ENCODE measurements around the gene NMNAT1. TPM values are rescaled to one million over a fixed set of nuclear protein-coding genes. Genes with fewer than 3 reads are reported as not detected.

The NMNAT1 gene
- total RNA-seq, 1 experiment from 2014 or later: 8.6 TPM

DNA sequence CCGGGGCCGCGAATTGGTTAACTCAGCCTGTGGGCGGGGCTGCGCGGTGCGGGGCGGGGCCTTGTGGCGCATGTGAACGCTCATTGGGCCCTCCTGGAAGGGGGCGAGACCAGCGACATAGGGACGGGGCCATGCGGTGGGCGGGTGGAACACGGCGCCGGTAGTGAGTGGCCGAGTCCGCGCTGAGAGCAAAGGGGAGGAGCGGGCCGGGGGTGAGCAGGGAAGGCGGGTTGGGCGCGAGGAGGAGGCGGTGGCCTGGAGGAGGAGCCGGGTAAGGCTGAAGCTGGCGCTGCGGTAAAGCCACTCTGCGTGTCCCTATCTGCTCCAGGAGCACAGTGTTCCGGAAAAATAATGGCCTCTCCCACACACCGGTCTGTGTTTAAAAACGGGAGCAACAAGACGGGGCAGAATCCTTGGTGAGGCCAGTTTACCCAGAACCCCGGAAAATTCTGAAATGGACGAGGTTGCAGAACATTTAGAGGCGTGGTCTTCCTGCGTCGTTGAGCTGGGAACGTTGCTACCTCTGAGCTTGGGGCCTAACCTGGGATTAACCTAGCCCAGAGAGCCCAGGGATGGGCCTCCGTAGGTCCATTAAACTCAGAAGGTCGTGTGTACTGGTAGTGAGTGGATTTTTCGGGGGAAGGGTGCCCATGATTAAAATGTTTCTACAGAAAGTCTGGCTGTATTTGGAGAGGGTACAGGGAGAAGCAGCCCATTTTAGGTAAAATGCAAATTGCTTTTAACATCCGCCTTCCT is 32.7 kb upstream of the NMNAT1 start (continued):
- TF ChIP-seq, protein P1, sequence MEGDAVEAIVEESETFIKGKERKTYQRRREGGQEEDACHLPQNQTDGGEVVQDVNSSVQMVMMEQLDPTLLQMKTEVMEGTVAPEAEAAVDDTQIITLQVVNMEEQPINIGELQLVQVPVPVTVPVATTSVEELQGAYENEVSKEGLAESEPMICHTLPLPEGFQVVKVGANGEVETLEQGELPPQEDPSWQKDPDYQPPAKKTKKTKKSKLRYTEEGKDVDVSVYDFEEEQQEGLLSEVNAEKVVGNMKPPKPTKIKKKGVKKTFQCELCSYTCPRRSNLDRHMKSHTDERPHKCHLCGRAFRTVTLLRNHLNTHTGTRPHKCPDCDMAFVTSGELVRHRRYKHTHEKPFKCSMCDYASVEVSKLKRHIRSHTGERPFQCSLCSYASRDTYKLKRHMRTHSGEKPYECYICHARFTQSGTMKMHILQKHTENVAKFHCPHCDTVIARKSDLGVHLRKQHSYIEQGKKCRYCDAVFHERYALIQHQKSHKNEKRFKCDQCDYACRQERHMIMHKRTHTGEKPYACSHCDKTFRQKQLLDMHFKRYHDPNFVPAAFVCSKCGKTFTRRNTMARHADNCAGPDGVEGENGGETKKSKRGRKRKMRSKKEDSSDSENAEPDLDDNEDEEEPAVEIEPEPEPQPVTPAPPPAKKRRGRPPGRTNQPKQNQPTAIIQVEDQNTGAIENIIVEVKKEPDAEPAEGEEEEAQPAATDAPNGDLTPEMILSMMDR (IDR thresholded peaks at IDR 0.05 in 2 of 3, conservative IDR thresholded peaks at IDR 0.05 in 1 of 3; ENCODE audit: borderline replicate concordance in 1 of 3, insufficient read depth in 1 of 3, low read depth in 2 of 3, low read length in 2 of 3): no peak
- TF ChIP-seq CEBPB (IDR thresholded peaks at IDR 0.05; ENCODE audit: low read depth) (no peak), RAD21 (IDR thresholded peaks at IDR 0.05; ENCODE audit: low read depth) (no peak), TCF7L2 (IDR thresholded peaks at IDR 0.05; ENCODE audit: borderline replicate concordance, extremely low read depth, insufficient read depth, insufficient read length) (no peak), SP1 (IDR thresholded peaks at IDR 0.05; ENCODE audit: low read depth) (peak; percentile 79)

DNA sequence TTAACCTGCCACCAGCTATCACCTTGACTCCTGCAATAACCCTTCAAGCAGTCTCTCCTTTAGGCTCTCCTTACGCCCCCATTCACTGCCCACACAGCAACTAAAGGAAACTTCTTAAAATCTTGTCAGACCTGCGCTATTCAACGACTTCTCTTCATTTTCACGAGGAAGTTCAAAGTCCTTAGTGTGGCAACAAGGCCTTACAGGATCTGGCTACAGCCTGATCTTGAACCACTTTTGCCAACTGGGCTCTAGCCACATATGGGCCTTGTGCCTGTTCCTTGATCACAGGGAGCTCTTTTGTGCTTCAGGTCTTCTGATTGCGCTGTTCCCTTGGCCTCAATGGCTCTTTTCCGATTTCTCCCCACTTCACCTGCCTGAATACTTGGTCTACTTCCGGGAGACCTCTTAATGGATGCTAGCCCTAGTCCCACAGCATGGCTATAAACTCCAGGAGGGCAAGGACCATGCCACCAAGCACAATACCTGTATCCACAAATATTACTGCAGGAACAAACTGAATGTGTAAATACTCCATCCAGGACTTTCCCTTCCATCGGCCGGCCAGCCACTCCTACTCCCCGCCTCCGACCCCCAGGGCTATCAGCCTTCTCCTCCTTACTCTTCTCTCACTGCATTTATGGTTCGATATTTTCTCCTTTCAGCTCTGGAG is 30.9 kb upstream of the NMNAT1 start:
- POLR2A ChIA-PET: no interaction called here
- no TSS peak for BruUV-seq (replicated peaks)
- intact Hi-C loops (cut with micrococcal nuclease): no loop called here
- TF ChIP-seq FOSL1 (IDR thresholded peaks at IDR 0.05; ENCODE audit: low read depth) (no peak), SP1 (IDR thresholded peaks at IDR 0.05; ENCODE audit: low read depth) (no peak), CBX3 (IDR thresholded peaks at IDR 0.05; ENCODE audit: low read depth) (no peak), RAD21 (IDR thresholded peaks at IDR 0.05; ENCODE audit: low read depth) (no peak), SRF (IDR thresholded peaks at IDR 0.05; ENCODE audit: low read depth) (no peak), TCF7L2 (IDR thresholded peaks at IDR 0.05; ENCODE audit: borderline replicate concordance, extremely low read depth, insufficient read depth, insufficient read length) (no peak), YY1 (IDR thresholded peaks at IDR 0.05; ENCODE audit: extremely low read depth, insufficient replicate concordance, low read depth, low read length) (no peak), ZNF274 (IDR thresholded peaks at IDR 0.05; ENCODE audit: low read depth, low read length) (no peak), SIN3A (IDR thresholded peaks at IDR 0.05; ENCODE audit: low read depth) (no peak), EGR1 (IDR thresholded peaks at IDR 0.05; ENCODE audit: low read depth) (no peak), POLR2AphosphoS5 (IDR thresholded peaks at IDR 0.05; ENCODE audit: low read depth, low read length) (no peak)
- TF ChIP-seq, protein P2, sequence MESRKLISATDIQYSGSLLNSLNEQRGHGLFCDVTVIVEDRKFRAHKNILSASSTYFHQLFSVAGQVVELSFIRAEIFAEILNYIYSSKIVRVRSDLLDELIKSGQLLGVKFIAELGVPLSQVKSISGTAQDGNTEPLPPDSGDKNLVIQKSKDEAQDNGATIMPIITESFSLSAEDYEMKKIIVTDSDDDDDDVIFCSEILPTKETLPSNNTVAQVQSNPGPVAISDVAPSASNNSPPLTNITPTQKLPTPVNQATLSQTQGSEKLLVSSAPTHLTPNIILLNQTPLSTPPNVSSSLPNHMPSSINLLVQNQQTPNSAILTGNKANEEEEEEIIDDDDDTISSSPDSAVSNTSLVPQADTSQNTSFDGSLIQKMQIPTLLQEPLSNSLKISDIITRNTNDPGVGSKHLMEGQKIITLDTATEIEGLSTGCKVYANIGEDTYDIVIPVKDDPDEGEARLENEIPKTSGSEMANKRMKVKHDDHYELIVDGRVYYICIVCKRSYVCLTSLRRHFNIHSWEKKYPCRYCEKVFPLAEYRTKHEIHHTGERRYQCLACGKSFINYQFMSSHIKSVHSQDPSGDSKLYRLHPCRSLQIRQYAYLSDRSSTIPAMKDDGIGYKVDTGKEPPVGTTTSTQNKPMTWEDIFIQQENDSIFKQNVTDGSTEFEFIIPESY (IDR thresholded peaks at IDR 0.05; ENCODE audit: extremely low read depth, insufficient replicate concordance, low read length): no peak
- TF ChIP-seq, protein P1 (IDR thresholded peaks at IDR 0.05 in 2 of 3, conservative IDR thresholded peaks at IDR 0.05 in 1 of 3; ENCODE audit: borderline replicate concordance in 1 of 3, insufficient read depth in 1 of 3, low read depth in 2 of 3, low read length in 2 of 3): no peak
- TF ChIP-seq, protein P3, sequence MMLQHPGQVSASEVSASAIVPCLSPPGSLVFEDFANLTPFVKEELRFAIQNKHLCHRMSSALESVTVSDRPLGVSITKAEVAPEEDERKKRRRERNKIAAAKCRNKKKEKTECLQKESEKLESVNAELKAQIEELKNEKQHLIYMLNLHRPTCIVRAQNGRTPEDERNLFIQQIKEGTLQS (IDR thresholded peaks at IDR 0.05): no peak

More for the DNA sequence above, 30.9 kb upstream of the NMNAT1 start:
- H3K9me2 ChIP-seq (ENCODE audit: insufficient read depth): no peaks in the 10 kb centered on the region
- H4K20me1 ChIP-seq (ENCODE audit: insufficient read depth): no peaks in the 10 kb centered on the region
- no peaks in the 10 kb centered on the region for H3K36me3 ChIP-seq (ENCODE audit: control insufficient read depth in 1 of 2, insufficient read depth in 2 of 2, low read length in 2 of 2)
- H3K9me3 ChIP-seq (ENCODE audit: control insufficient read depth in 1 of 2, insufficient read depth in 1 of 2, low read depth in 1 of 2, low read length in 2 of 2): no peaks in the 10 kb centered on the region
- peaks cover 10 to 21% of the 10 kb centered on the region in 2 experiments for H3K4me1 ChIP-seq (ENCODE audit: control insufficient read depth in 1 of 2, insufficient read depth in 2 of 2, low read length in 2 of 2)
- no peak overlapping the region for H2AFZ ChIP-seq (ENCODE audit: low read depth, low read length, poor library complexity, severe bottlenecking)
- no peak overlapping the region for H3K4me2 ChIP-seq (ENCODE audit: low read length)
- no peak for ATAC-seq
- no peak overlapping the region for H3K4me3 ChIP-seq (replicated peaks in 1 of 2; ENCODE audit: low read depth in 1 of 2, low read length in 2 of 2)
- ChIA-PET CTCF (interaction anchor here (0.6 kb wide), 1 partner anchor 44 kb away, joined by 3 read pairs; no protein-coding TSS in a partner anchor), RAD21 (ENCODE audit: low non-redundant PET in 1 of 2, low total read pairs in 2 of 2, uncharacterized antibody in 2 of 2, unreplicated experiment in 2 of 2) (no interaction called here)
- 0 out of 2 replicates have a peak overlapping the region, but pooled peaks have one; percentile 10 for H3K27ac ChIP-seq (ENCODE audit: low read depth, low read length)
- H3K79me2 ChIP-seq (ENCODE audit: insufficient read depth, low read length): peaks cover 7% of the 10 kb centered on the region; the same call in 1 of the 2 replicates
- no peaks in the 10 kb centered on the region for H3K27me3 ChIP-seq (ENCODE audit: insufficient read depth, low read length)
- DNase-seq (ENCODE audit: low read depth, low spot score): no peak
- H3K9ac ChIP-seq (ENCODE audit: low read length): no peak overlapping the region

Measured in HCT116 (cell line).